ENCODE data around the gene TPST1. TPM values are rescaled to one million over a fixed set of nuclear protein-coding genes. Genes with fewer than 3 reads are reported as not detected.

The TPST1 gene
- total RNA-seq, 1 donor from 2014 or later, result 36.5 TPM

DNA sequence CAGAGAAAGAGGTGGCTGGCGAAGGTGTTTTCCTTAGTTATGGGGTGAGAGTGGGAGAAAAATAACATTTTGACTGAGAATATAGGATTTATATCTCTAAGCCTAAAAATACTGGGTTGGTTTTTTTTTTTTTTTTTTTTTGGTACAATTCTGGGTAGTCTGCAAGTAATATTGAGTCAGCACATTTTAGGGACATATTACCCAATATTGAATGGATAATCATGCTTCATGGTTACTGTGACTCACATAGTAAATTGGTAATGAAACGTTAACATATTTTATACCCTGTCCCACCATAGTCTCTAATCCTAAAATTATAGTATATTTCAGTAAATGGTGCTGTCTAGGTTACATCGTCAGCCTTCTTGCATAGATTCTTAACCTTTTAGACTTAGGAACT, 91.4 kb downstream of the TPST1 start:
- Histone ChIP-seq H2AFZ (ENCODE audit: low read depth, low read length) (no peak overlapping the region), H3K4me1 (ENCODE audit: insufficient read depth, low read length) (no peaks in the 10 kb centered on the region), H3K27ac (ENCODE audit: low read depth, low read length) (no peak overlapping the region), H3K36me3 (ENCODE audit: insufficient read depth, low read length) (no peaks in the 10 kb centered on the region), H3K27me3 (ENCODE audit: insufficient read depth, low read length) (no peaks in the 10 kb centered on the region), H3K4me2 (ENCODE audit: low read length) (no peak overlapping the region), H3K79me2 (ENCODE audit: insufficient read depth, low read length) (no peaks in the 10 kb centered on the region), H3K4me3 (ENCODE audit: insufficient read depth, low read depth, low read length) (no peak overlapping the region), H3K9ac (ENCODE audit: low read length) (no peak overlapping the region), H4K20me1 (ENCODE audit: insufficient read depth, low read length) (peaks cover 4% of the 10 kb centered on the region), H3K9me3 (ENCODE audit: insufficient read depth, low read depth, low read length) (no peaks in the 10 kb centered on the region)
- FAIRE-seq, result no peak
- Mint-ChIP-seq H3K36me3 (ENCODE audit: low read depth, unreplicated experiment) (peaks cover 16% of the 10 kb centered on the region), H3K27ac (ENCODE audit: unreplicated experiment) (peak overlapping the region; percentile 16), H3K4me3 (ENCODE audit: unreplicated experiment) (no peak overlapping the region), H3K27me3 (ENCODE audit: low read depth, unreplicated experiment) (no peaks in the 10 kb centered on the region), H3K9me3 (ENCODE audit: unreplicated experiment) (peaks cover 2% of the 10 kb centered on the region), H3K4me1 (ENCODE audit: low read depth, unreplicated experiment) (peaks cover 16% of the 10 kb centered on the region)
- TF ChIP-seq CTCF (IDR thresholded peaks at IDR 0.05; ENCODE audit: insufficient read depth, low read depth, low read length) (no peak), EZH2 (IDR thresholded peaks at IDR 0.05; ENCODE audit: insufficient read depth, low read length) (no peak)
- DNase-seq (ENCODE audit: low read depth), result no peak

- H3K36me3 Mint-ChIP-seq (ENCODE audit: low read depth, unreplicated experiment), result peaks cover 21% of the 10 kb centered on the region
- H3K79me2 ChIP-seq (ENCODE audit: insufficient read depth, low read length), result no peaks in the 10 kb centered on the region
- FAIRE-seq, result no peak
These were observed 92.4 kb downstream of the TPST1 start for GRCh38 chr7:66297579-66297978.

More at GRCh38 chr7:66297579-66297978, 92.4 kb downstream of the TPST1 start:
- Histone ChIP-seq H3K27me3 (ENCODE audit: insufficient read depth, low read length) (no peaks in the 10 kb centered on the region), H3K27ac (ENCODE audit: low read depth, low read length) (no peak overlapping the region), H3K4me1 (ENCODE audit: insufficient read depth, low read length) (no peaks in the 10 kb centered on the region), H2AFZ (ENCODE audit: low read depth, low read length) (no peak overlapping the region), H3K36me3 (ENCODE audit: insufficient read depth, low read length) (no peaks in the 10 kb centered on the region), H3K4me3 (ENCODE audit: insufficient read depth, low read depth, low read length) (no peak overlapping the region), H3K4me2 (ENCODE audit: low read length) (no peak overlapping the region), H3K9ac (ENCODE audit: low read length) (no peak overlapping the region), H3K9me3 (ENCODE audit: insufficient read depth, low read depth, low read length) (no peaks in the 10 kb centered on the region), H4K20me1 (ENCODE audit: insufficient read depth, low read length) (peaks cover 13% of the 10 kb centered on the region)
- Mint-ChIP-seq H3K27me3 (ENCODE audit: low read depth, unreplicated experiment) (no peaks in the 10 kb centered on the region), H3K4me3 (ENCODE audit: unreplicated experiment) (peak overlapping the region; percentile 20), H3K27ac (ENCODE audit: unreplicated experiment) (peak overlapping the region; percentile 80), H3K4me1 (ENCODE audit: low read depth, unreplicated experiment) (peaks cover 16% of the 10 kb centered on the region), H3K9me3 (ENCODE audit: unreplicated experiment) (peaks cover 2% of the 10 kb centered on the region)
- DNase-seq (ENCODE audit: low read depth), result no peak
- TF ChIP-seq CTCF (IDR thresholded peaks at IDR 0.05; ENCODE audit: insufficient read depth, low read depth, low read length) (no peak), EZH2 (IDR thresholded peaks at IDR 0.05; ENCODE audit: insufficient read depth, low read length) (no peak)

Data from astrocyte (in vitro differentiated cells and primary cell).